RCC 7860 (cell line): ENCODE results near the gene TMEM59.
A peak's percentile ranks its signal among the peaks of the same experiment; 100 is the strongest.
"Not testable (repeated sequence)": the region's sequence is repeated elsewhere in the genome, so short reads cannot be mapped to it uniquely, and the experiment has no call there.

Source experiments
- DNase-seq: peaks from one replicate; pipeline ENCODE4 v3.0.0-alpha.2; 2015; ENCODE audit warnings: low spot score
- FAIRE-seq: peaks from 2 replicates; lab custom pipeline; 2012; peaks lifted over from hg19 to GRCh38; lab: Jason Lieb, UNC

TMEM59 gene

GRCh38 chr1:54052934-54053744, at the start of gene TMEM59, which contains the start of gene TCEANC2:
Gene TMEM59 (minus strand): TSS chr1:54053204. CDS start chr1:54053188, 16 bp downstream.
Gene TCEANC2 (plus strand): TSS chr1:54053608. CDS start chr1:54054423, 815 bp downstream.
- FAIRE-seq, result peak; percentile 92
- DNase-seq, result peak; percentile 98

- FAIRE-seq (no peak), DNase-seq (no peak)
Measured at GRCh38 chr1:54100500-54100899, 47.5 kb upstream of the TMEM59 start.

- DNase-seq (no peak), FAIRE-seq (no peak)
Measured at GRCh38 chr1:54099061-54099610, 46.1 kb upstream of the TMEM59 start.

GRCh38 chr1:54096877-54097240, 43.9 kb upstream of the TMEM59 start:
- DNase-seq (no peak), FAIRE-seq (no peak)

GRCh38 chr1:54096227-54096876, 43.3 kb upstream of the TMEM59 start:
- FAIRE-seq, result no peak
- DNase-seq, result no peak

GRCh38 chr1:54095546-54096226, 42.7 kb upstream of the TMEM59 start:
- no peak for DNase-seq
- FAIRE-seq, result no peak

- DNase-seq, FAIRE-seq: not testable (repeated sequence)
Measured at GRCh38 chr1:54094730-54095105, 41.7 kb upstream of the TMEM59 start.

- DNase-seq (no peak), FAIRE-seq (no peak)
Measured at GRCh38 chr1:54094001-54094729, 41.2 kb upstream of the TMEM59 start.

GRCh38 chr1:54091666-54092065, 38.7 kb upstream of the TMEM59 start:
- no peak for DNase-seq
- FAIRE-seq, result no peak

- DNase-seq, result no peak
- FAIRE-seq, result no peak
Measured at GRCh38 chr1:54088385-54088784, 35.4 kb upstream of the TMEM59 start.

GRCh38 chr1:54086754-54087153, 33.8 kb upstream of the TMEM59 start:
- DNase-seq (no peak), FAIRE-seq (no peak)

GRCh38 chr1:54084794-54085193, 31.8 kb upstream of the TMEM59 start:
- DNase-seq (no peak), FAIRE-seq (no peak)

GRCh38 chr1:54081306-54082270, 28.6 kb upstream of the TMEM59 start:
- FAIRE-seq (no peak), DNase-seq (peak; percentile 28)

- DNase-seq, result no peak
- no peak for FAIRE-seq
Measured at GRCh38 chr1:54080598-54081049, 27.6 kb upstream of the TMEM59 start.

- DNase-seq, result no peak
- no peak for FAIRE-seq
Measured at GRCh38 chr1:54077359-54077758, 24.4 kb upstream of the TMEM59 start.

- DNase-seq (peak; percentile 79), FAIRE-seq (peak; percentile 94)
Measured at GRCh38 chr1:54070171-54070837, 17.3 kb upstream of the TMEM59 start.

GRCh38 chr1:54069791-54070170, 16.8 kb upstream of the TMEM59 start:
- no peak for DNase-seq
- no peak for FAIRE-seq

GRCh38 chr1:54064299-54064698, 11.3 kb upstream of the TMEM59 start:
- DNase-seq (no peak), FAIRE-seq (no peak)

GRCh38 chr1:54054438-54054749, 1.4 kb upstream of the TMEM59 start:
- DNase-seq (no peak), FAIRE-seq (no peak)
